Activated CD4-positive, alpha-beta T cell treated with anti-CD3 and anti-CD28 coated beads, Interleukin-10, Interleukin-2, amounts not matched to agents 100 ng/mL and 50 ng/mL, durations not matched to agents 16 hours and 8 hours (primary cell): ENCODE results near the gene CD99.
"Not testable (repeated sequence)": the region's sequence is repeated elsewhere in the genome, so short reads cannot be mapped to it uniquely, and the experiment has no call there.

ENCODE experiments used
- DNase-seq: peaks from one replicate; pipeline ENCODE4 v3.0.0-alpha.2; 2020

The CD99 gene

GRCh38 chrX:2774776-2775175 lies 83.7 kb downstream of the CD99 start:
- no peak for DNase-seq

- DNase-seq = not testable (repeated sequence)
These were observed 89.6 kb downstream of the CD99 start for GRCh38 chrX:2780472-2781225.

DNA sequence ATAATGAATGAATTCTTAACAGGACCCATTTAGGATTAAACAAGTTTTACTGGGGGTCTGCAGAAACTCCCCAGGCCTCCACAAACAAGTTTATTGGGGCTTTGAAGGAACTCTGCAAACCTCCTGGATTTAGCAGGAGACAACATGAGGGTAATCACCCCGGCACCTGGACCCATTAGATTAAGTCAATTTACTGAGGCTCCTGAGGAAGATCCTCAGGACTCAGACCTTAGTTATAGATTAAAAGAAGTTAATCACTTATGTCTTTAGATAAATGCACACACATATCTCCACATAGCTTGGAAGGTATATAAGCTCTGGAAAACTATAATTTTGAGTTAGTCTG lies 90.1 kb downstream of the CD99 start:
- DNase-seq = no peak

- DNase-seq = peak; percentile 1
These were observed 90.6 kb downstream of the CD99 start for GRCh38 chrX:2781698-2782097.

DNA sequence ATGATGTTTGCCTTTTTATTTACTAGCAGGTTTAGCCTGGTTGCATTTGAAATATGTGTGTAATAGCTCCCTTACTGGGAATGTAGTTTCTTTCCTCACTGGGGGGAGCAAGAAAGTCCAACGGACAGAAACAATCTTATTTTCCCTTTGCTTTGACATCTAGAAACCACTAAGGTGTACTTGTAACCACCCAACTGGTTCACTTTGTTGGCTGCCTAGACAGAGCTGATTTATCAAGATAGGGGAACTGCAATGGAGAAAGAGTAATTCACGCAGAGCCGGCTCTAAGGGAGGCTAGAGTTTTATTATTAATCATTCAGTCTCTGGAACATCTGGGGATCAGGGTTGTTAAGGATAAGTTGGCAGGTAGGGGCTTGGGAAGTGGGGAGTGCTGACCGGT lies 91.1 kb downstream of the CD99 start:
- DNase-seq = no peak

- DNase-seq = no peak
These were observed 91.7 kb downstream of the CD99 start for GRCh38 chrX:2782778-2783177.

DNA sequence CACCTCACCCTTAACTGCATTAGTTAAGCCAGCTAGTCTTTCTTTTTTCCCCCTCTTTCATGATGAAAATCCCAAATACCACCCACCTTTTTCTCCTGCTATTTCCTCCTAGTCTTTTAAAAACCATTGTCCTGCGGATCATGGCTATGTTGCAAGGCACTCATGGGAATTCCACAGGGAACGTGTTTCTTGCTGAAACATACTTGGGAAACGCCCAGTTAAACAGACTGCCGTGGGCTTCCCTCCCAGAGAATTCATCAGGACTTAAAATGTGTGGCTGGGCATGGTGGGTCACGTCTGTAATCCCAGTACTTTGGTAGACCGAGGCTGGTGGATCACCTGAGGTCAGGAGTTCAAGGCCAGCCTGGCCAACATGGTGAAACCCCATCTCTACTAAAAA lies 92.9 kb downstream of the CD99 start:
- no peak for DNase-seq

DNA sequence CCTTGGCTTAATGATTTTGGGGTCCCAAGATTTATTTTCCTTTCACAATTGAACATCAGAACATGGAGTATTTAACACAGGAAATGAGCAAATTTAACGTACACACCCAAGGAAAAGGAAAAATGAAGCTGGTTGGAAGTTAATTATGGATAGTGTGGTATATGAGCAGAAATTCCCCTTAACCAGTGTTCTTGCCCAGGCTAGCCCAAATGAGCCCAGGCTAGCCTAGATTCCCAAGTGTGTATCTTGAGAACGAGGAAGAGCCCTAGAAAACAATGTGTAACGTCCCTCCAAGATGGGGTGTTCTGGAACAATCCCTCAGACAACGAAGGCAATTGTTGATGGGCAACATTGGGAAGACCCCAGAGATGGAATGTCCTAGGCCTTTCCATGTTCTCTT lies 94.4 kb downstream of the CD99 start:
- DNase-seq = no peak

- DNase-seq = no peak
These were observed 97.9 kb downstream of the CD99 start for GRCh38 chrX:2788980-2789379.

DNA sequence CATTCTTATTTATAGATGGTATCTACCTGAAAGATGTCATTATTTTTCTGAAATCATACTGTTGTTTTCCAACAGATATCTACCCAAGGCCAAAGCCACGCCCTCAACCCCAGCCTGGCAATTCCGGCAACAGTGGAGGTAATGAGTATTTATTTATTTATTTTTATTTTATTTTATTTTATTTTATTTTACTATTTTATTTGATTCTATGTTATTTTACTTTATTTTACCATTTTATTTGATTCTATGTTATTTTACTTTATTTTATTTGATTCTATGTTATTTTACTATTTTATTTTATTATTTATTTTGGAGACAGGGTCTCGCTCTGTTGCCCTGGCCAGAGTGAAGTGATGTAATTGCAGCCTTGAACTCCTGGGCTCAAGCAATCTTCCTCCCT lies 98.5 kb downstream of the CD99 start:
- no peak for DNase-seq
